NB4 (cell line): Measurements from ENCODE around the gene SMIM7.

Experiments used
- CTCF ChIP-seq: IDR thresholded peaks from one replicate; pipeline ENCODE4 v1.5.1; 2012; ENCODE audit warnings: low read depth, low read length
- MAX ChIP-seq: IDR thresholded peaks from 2 replicates; pipeline ENCODE4 v1.6.1; 2011; ENCODE audit warnings: low read depth, low read length
- MYC ChIP-seq: IDR thresholded peaks from 2 replicates; pipeline ENCODE4 v1.6.1; 2011; ENCODE audit warnings: low read depth, low read length
- POLR2A ChIP-seq: IDR thresholded peaks from 2 replicates; pipeline ENCODE4 v1.6.1; 2011; ENCODE audit warnings: mild to moderate bottlenecking; ENCODE audit not compliant: insufficient read length; ENCODE audit errors: extremely low read depth

- TF ChIP-seq CTCF (no peak), POLR2A (no peak), MYC (no peak), MAX (no peak)
Measured at GRCh38 chr19:16678498-16678897, 18.6 kb upstream of the SMIM7 start.
